PFSK-1 (cell line): Measurements from ENCODE around the gene LHPP.

Source experiments
- FOXP2 ChIP-seq: optimal IDR thresholded peaks from 2 replicates; pipeline ENCODE3; 2011; ENCODE audit warnings: borderline replicate concordance, control low read depth, inconsistent platforms; ENCODE audit not compliant: insufficient read depth; ENCODE audit errors: extremely low read length, extremely low read depth
- POLR2AphosphoS5 ChIP-seq: IDR thresholded peaks from 2 replicates; pipeline ENCODE4 v1.6.1; 2012; ENCODE audit warnings: low read depth, mild to moderate bottlenecking, control low read depth, low read length, moderate library complexity
- SIN3A ChIP-seq: IDR thresholded peaks from 2 replicates; pipeline ENCODE4 v1.6.1; 2012; ENCODE audit warnings: mild to moderate bottlenecking, low read length, moderate library complexity, borderline replicate concordance; ENCODE audit not compliant: insufficient read depth
- TAF1 ChIP-seq: IDR thresholded peaks from 2 replicates; pipeline ENCODE4 v1.6.1; 2012; ENCODE audit warnings: low read length, control low read depth, borderline replicate concordance; ENCODE audit not compliant: insufficient read depth
- TF ChIP-seq, protein P1 (sequence below), 2 experiments: IDR thresholded peaks; 2 replicates each; pipeline versions ENCODE4 v1.6.1 to v1.8.0; 2011 to 2012; ENCODE audit warnings: low read depth in 2 of 2, low read length in 2 of 2, control low read depth in 1 of 2, inconsistent platforms in 1 of 2, mild to moderate bottlenecking in 1 of 2, moderate library complexity in 1 of 2; ENCODE audit not compliant: insufficient read depth in 1 of 2

LHPP gene

DNA sequence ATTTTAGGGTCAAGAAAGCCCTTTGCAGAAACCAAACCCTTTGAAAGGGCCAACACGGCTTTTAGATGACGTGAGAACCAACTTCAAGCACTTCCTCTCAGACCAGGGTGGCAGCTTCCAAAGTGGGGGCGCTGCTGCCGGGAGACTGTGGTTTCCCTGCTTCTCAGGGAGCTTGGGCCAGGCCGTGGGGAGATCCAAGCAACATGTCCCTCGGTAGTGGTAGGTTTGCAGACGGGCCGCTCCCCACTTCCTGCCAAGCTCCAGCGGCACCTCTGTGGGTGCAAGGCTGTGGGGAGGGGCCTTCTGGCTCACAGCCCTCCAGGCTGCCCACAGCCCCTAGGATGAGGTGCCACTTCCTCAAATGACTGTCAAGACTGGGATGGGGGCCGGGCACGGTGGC lies 150.1 kb downstream of the LHPP start:
- no peak for TF ChIP-seq TAF1
- TF ChIP-seq SIN3A = no peak
- TF ChIP-seq POLR2AphosphoS5 = no peak
- TF ChIP-seq, protein P1, sequence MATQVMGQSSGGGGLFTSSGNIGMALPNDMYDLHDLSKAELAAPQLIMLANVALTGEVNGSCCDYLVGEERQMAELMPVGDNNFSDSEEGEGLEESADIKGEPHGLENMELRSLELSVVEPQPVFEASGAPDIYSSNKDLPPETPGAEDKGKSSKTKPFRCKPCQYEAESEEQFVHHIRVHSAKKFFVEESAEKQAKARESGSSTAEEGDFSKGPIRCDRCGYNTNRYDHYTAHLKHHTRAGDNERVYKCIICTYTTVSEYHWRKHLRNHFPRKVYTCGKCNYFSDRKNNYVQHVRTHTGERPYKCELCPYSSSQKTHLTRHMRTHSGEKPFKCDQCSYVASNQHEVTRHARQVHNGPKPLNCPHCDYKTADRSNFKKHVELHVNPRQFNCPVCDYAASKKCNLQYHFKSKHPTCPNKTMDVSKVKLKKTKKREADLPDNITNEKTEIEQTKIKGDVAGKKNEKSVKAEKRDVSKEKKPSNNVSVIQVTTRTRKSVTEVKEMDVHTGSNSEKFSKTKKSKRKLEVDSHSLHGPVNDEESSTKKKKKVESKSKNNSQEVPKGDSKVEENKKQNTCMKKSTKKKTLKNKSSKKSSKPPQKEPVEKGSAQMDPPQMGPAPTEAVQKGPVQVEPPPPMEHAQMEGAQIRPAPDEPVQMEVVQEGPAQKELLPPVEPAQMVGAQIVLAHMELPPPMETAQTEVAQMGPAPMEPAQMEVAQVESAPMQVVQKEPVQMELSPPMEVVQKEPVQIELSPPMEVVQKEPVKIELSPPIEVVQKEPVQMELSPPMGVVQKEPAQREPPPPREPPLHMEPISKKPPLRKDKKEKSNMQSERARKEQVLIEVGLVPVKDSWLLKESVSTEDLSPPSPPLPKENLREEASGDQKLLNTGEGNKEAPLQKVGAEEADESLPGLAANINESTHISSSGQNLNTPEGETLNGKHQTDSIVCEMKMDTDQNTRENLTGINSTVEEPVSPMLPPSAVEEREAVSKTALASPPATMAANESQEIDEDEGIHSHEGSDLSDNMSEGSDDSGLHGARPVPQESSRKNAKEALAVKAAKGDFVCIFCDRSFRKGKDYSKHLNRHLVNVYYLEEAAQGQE (IDR thresholded peaks at IDR 0.05; ENCODE audit: insufficient read depth in 1 of 2, low read depth in 2 of 2, low read length in 2 of 2) = no peak
- TF ChIP-seq FOXP2 = no peak

DNA sequence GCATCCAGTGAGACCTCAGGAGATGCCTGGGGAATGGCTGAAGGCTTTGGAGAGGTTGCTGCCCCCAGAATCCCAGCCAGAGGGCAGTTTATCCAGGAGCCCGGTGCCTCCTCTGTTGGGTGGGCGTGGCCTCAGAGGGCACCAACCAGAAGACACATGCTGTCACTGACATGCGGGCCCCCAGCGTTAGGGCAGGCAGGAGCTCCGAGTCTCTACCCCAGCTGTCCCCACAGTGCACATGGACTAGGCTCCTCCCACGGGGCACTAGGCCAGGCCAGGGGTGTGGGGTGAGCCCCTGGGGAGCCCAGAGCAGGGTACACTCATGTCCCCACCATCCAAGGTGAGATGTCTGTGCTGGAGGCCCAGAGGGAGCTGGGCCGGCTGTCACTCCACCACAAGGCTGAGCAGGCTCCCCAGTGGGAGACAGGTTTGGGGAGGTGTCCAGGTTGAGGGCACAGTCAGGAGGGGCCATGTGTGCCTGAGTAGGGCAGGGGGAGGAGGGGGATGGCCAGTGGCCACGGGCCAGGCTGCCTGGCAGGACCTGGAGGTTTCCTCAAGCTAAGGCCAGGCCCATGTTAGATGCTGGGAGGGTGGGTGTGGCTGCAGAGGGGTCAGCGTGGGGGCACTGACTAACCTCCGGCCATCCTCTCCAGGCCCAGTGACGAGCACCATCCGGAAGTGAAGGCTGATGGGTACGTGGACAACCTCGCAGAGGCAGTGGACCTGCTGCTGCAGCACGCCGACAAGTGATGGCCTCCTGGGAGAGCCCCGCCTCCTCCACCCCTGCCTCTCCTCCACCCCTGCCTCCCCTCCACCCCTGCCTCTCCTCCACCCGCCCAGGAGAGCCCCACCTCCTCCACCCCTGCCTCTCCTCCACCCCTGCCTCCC lies 151.2 kb downstream of the LHPP start:
- no peak for TF ChIP-seq POLR2AphosphoS5
- TF ChIP-seq TAF1 = no peak
- TF ChIP-seq, protein P1 (IDR thresholded peaks at IDR 0.05; ENCODE audit: insufficient read depth in 1 of 2, low read depth in 2 of 2, low read length in 2 of 2) = no peak
- TF ChIP-seq SIN3A = no peak
- TF ChIP-seq FOXP2 = peak; percentile 39

DNA sequence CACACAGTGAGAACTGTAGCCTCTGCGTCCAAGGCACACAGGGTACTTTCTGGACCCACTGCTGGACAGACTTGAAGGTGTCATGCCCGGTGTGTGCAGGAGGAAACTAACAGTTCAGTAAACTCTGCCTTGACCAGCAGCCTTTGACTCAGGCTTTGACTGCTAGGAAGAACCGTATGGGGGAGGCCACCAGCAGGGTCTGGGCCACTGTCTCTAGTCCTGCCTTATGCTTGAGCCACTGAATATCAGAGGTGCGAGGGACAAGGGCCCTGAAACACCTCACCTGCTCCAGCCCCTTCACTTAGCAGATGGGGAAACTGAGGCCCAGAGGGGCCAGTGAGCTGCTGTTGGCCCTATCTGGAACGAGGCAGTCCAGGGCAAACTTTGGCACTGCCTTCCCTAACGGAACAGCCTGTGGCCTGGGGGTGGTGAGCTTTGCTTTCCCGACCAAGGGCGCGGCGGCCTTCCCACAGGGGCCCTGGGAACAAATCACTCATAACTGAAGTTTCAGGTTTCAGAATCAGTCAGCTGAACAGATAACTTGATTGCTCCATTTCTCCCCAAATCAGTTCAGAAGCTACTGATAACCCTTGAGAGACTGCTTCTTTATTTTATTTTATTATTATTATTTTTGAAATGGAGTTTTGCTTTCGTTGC lies 152.5 kb downstream of the LHPP start:
- TF ChIP-seq, protein P1 (IDR thresholded peaks at IDR 0.05; ENCODE audit: insufficient read depth in 1 of 2, low read depth in 2 of 2, low read length in 2 of 2) = no peak
- TF ChIP-seq POLR2AphosphoS5 (no peak), FOXP2 (no peak), TAF1 (no peak), SIN3A (no peak)

DNA sequence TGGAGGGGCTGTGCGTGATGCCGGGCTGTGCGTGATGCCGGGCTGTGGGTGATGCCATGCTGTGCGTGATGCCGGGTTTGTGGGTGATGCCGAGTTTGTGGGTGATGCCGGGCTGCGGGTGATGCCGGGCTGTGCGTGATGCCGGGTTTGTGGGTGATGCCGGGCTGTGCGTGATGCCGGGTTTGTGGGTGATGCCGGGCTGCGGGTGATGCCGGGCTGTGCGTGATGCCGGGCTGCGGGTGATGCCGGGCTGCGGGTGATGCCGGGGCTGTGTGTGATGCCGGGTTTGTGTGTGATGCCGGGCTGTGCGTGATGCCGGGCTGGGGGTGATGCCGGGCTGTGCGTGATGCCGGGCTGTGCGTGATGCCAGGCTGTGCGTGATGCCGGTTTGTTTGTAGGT lies 153.6 kb downstream of the LHPP start:
- TF ChIP-seq SIN3A (no peak), TAF1 (no peak), FOXP2 (no peak), POLR2AphosphoS5 (no peak)
- TF ChIP-seq, protein P1 (IDR thresholded peaks at IDR 0.05; ENCODE audit: insufficient read depth in 1 of 2, low read depth in 2 of 2, low read length in 2 of 2) = no peak
